Adipocyte (in vitro differentiated cells): ENCODE results near the gene ELOVL7.
A peak's percentile ranks its signal among the peaks of the same experiment; 100 is the strongest.
"Not testable (repeated sequence)": the region's sequence is repeated elsewhere in the genome, so short reads cannot be mapped to it uniquely, and the experiment has no call there.

ENCODE experiments used
- DNase-seq: peaks from one replicate; pipeline ENCODE4 v3.0.0-alpha.2; 2015; ENCODE audit warnings: low read depth
- H3K27me3 ChIP-seq: replicated peaks from 2 replicates; pipeline ENCODE4 v1.7.0; 2013; ENCODE audit warnings: mild to moderate bottlenecking, low read length, moderate library complexity; ENCODE audit not compliant: control insufficient read depth, insufficient read depth
- H3K36me3 ChIP-seq: 2 replicates; pipeline ENCODE4 v1.7.0; 2013; ENCODE audit warnings: low read length, mild to moderate bottlenecking, moderate library complexity; ENCODE audit not compliant: control insufficient read depth, insufficient read depth, severe bottlenecking
- H3K4me1 ChIP-seq: 2 replicates; pipeline ENCODE4 v1.7.0; 2013; ENCODE audit warnings: mild to moderate bottlenecking, low read length, moderate library complexity; ENCODE audit not compliant: control insufficient read depth, insufficient read depth
- H3K4me3 ChIP-seq: 2 replicates; pipeline ENCODE4 v1.7.0; 2013; ENCODE audit warnings: mild to moderate bottlenecking, low read length, moderate library complexity
- H3K9ac ChIP-seq: 2 replicates; pipeline ENCODE4 v1.7.0; 2013; ENCODE audit warnings: mild to moderate bottlenecking, low read length, moderate library complexity
- H3K9me3 ChIP-seq: 2 replicates; pipeline ENCODE4 v1.7.0; 2013; ENCODE audit warnings: mild to moderate bottlenecking, low read length, moderate library complexity; ENCODE audit not compliant: control insufficient read depth

The ELOVL7 gene

DNA sequence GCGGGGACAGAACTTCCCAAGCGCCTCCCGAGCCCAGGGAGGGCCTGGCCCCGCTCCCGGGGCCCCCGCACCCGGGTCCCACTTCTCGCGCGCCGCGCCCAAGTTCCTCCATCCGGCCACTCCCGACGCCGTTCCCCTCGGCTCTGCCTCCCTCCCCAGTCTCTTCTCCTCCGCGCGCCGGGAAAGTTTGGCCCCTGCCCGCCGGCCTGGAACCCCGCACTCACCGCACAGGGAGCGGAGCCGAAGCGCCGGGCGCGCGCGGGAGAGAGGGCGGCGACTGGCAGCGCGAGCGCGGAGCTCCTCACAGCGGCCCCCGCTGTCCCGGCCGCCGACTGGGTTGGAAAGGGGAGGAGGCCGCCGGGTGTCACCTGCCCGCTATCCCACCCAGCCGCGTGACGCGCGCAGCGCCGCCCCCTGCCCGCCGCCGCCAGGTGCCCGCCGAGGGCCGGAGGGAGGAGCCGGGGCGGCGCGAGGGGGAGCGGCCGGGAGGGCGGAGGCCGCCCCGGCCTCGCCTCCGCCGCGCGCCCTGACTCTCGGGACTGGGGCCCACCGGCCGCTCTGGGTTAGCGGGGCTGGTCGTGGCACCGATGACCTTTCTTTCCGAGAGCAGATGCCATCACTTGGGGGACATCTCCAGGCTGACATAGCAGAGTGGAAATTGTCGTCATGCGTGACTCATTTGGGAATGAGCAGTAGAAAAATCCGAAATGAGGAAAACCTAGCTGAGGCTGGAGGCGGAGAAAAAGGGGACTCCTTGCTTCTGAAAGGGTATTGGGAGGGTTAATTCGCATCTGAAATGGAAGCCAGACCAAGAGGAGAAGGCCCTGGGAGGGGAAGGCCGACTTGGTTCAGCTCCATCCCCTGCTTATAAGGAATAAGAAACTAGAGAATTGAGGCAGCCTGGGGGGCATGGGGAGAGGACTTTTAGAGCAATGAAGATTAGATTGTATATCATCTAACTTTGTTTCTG, at the start of gene ELOVL7:
TSS of gene ELOVL7 (minus strand) at position 334 of the 970 bp plus-strand sequence. CDS start 56,872 bp downstream, outside the sequence.
- Histone ChIP-seq H3K9me3 (no peaks in the 10 kb centered on the region), H3K36me3 (no peaks in the 10 kb centered on the region), H3K4me3 (peak within 1 kb of the TSS; percentile 72), H3K4me1 (peaks cover 10% of the 10 kb centered on the region), H3K9ac (no peak within 1 kb of the TSS), H3K27me3 (peaks cover 40% of the 10 kb centered on the region)
- DNase-seq = peak; percentile 67

GRCh38 chr5:60893521-60893920, 49.5 kb upstream of the ELOVL7 start:
- no peak for DNase-seq
- Histone ChIP-seq H3K4me1 (no peaks in the 10 kb centered on the region), H3K27me3 (no peaks in the 10 kb centered on the region), H3K9me3 (no peaks in the 10 kb centered on the region), H3K36me3 (peaks cover 66% of the 10 kb centered on the region), H3K4me3 (no peak overlapping the region), H3K9ac (no peak overlapping the region)

DNA sequence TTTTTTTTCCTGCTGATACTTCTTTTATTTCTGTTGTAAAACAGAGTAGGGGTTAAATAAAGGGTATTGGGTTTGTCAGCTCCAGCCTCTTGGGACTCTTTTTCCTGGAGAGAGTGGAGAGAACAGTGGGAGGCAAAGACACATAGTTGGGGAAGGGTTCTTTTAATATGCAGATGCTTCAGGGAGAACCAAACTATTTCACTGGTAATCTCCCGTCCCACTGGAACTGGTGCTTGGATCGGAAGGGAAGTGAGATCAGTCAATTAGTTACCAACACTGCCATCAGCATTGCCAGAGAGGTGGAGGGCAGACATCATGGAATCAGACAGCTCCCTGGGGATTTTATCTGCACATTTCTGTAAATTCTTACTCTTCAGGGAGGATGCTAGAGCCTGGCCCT, 47.6 kb upstream of the ELOVL7 start:
- Histone ChIP-seq H3K4me1 (no peaks in the 10 kb centered on the region), H3K9ac (no peak overlapping the region), H3K9me3 (no peaks in the 10 kb centered on the region), H3K4me3 (no peak overlapping the region), H3K27me3 (no peaks in the 10 kb centered on the region), H3K36me3 (peaks cover 50% of the 10 kb centered on the region)
- DNase-seq = no peak

GRCh38 chr5:60888359-60889061, 44.4 kb upstream of the ELOVL7 start:
- DNase-seq = no peak
- no peaks in the 10 kb centered on the region for H3K27me3 ChIP-seq
- H3K9ac ChIP-seq = no peak overlapping the region

GRCh38 chr5:60887746-60888145, 43.7 kb upstream of the ELOVL7 start:
- no peak for DNase-seq
- Histone ChIP-seq H3K27me3 (no peaks in the 10 kb centered on the region), H3K9me3 (no peaks in the 10 kb centered on the region), H3K36me3 (peaks cover 29% of the 10 kb centered on the region), H3K4me3 (no peak overlapping the region), H3K4me1 (no peaks in the 10 kb centered on the region), H3K9ac (no peak overlapping the region)

More at GRCh38 chr5:60888359-60889061, 44.4 kb upstream of the ELOVL7 start:
- H3K36me3 ChIP-seq = peaks cover 36% of the 10 kb centered on the region
- H3K4me1 ChIP-seq = no peaks in the 10 kb centered on the region
- no peak overlapping the region for H3K4me3 ChIP-seq
- no peaks in the 10 kb centered on the region for H3K9me3 ChIP-seq

- Histone ChIP-seq H3K9me3 (no peaks in the 10 kb centered on the region), H3K9ac (no peak overlapping the region), H3K4me3 (no peak overlapping the region)
Measured at GRCh38 chr5:60887096-60887495, 43.0 kb upstream of the ELOVL7 start.

GRCh38 chr5:60886158-60886557, 42.1 kb upstream of the ELOVL7 start:
- Histone ChIP-seq H3K4me1 (no peaks in the 10 kb centered on the region), H3K36me3 (peaks cover 23% of the 10 kb centered on the region), H3K9ac (no peak overlapping the region), H3K27me3 (no peaks in the 10 kb centered on the region), H3K4me3 (no peak overlapping the region), H3K9me3 (no peaks in the 10 kb centered on the region)
- no peak for DNase-seq

More at GRCh38 chr5:60887096-60887495, 43.0 kb upstream of the ELOVL7 start:
- Histone ChIP-seq H3K4me1 (no peaks in the 10 kb centered on the region), H3K36me3 (peaks cover 24% of the 10 kb centered on the region), H3K27me3 (no peaks in the 10 kb centered on the region)
- no peak for DNase-seq

GRCh38 chr5:60883229-60883628, 39.2 kb upstream of the ELOVL7 start:
- no peak for DNase-seq
- Histone ChIP-seq H3K4me3 (no peak overlapping the region), H3K27me3 (no peaks in the 10 kb centered on the region), H3K36me3 (peaks cover 4% of the 10 kb centered on the region), H3K4me1 (no peaks in the 10 kb centered on the region), H3K9me3 (no peaks in the 10 kb centered on the region), H3K9ac (no peak overlapping the region)

DNA sequence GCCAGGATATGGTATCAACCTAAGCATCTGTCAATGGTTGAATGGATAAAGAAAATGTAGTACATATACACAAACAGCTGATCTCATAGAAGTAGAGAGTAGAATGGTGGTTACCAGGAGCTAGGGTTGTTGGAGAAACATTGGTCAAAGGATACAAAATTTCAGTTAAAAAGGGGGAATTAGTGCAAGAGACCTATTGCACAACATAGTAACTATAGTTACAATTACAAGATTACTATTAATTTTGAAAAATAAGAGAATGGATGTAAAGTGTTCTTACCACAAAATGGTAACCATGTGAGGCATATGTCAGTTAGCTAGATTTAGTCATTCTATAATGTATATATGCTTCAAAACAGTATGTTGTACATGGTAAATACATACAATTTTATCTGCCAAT, 28.8 kb upstream of the ELOVL7 start:
- Histone ChIP-seq H3K4me1 (no peaks in the 10 kb centered on the region), H3K4me3 (no peak overlapping the region), H3K9me3 (peaks cover 9% of the 10 kb centered on the region), H3K27me3 (no peaks in the 10 kb centered on the region), H3K9ac (no peak overlapping the region), H3K36me3 (no peaks in the 10 kb centered on the region)
- DNase-seq = no peak

GRCh38 chr5:60870857-60871256, 26.8 kb upstream of the ELOVL7 start:
- Histone ChIP-seq H3K27me3 (no peaks in the 10 kb centered on the region), H3K4me3 (no peak overlapping the region), H3K9me3 (peaks cover 9% of the 10 kb centered on the region), H3K4me1 (no peaks in the 10 kb centered on the region), H3K36me3 (no peaks in the 10 kb centered on the region), H3K9ac (no peak overlapping the region)
- no peak for DNase-seq

DNA sequence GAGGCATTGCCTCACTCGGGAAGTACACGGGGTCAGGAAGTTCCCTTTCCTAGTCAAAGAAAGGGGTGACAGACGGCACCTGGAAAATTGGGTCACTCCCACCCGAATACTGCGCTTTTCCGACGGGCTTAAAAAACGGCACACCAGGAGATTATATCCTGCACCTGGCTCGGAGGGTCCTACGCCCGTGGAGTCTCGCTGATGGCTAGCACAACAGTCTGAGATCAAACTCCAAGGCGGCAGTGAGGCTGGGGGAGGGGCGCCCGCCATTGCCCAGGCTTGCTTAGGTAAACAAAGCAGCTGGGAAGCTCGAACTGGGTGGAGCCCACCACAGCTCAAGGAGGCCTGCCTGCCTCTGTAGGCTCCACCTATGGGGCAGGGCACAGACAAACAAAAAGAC, 16.5 kb upstream of the ELOVL7 start:
- not testable (repeated sequence) for H3K4me3 ChIP-seq, H3K9me3 ChIP-seq, H3K4me1 ChIP-seq, H3K27me3 ChIP-seq, DNase-seq, H3K36me3 ChIP-seq, H3K9ac ChIP-seq
